HEK293 (cell line): ENCODE measurements around the gene FOXB1.

Source experiments
- ZBTB17 ChIP-seq: fragments of 450-650 bp; formaldehyde crosslinking; IDR thresholded peaks from 2 replicates; pipeline ENCODE4 v1.5.1; 2016; ENCODE audit warnings: missing biosample characterization, missing genetic modification characterization
- ZNF23 ChIP-seq: fragments of 450-650 bp; formaldehyde crosslinking; IDR thresholded peaks from 2 replicates; pipeline ENCODE4 v1.5.1; 2016; ENCODE audit warnings: missing biosample characterization, missing genetic modification characterization, borderline replicate concordance
- ZNF292 ChIP-seq: fragments of 450-650 bp; formaldehyde crosslinking; IDR thresholded peaks from 2 replicates; pipeline ENCODE4 v1.5.1; 2016; ENCODE audit warnings: low read depth, missing biosample characterization, missing genetic modification characterization, borderline replicate concordance
- ZNF335 ChIP-seq: fragments of 450-650 bp; formaldehyde crosslinking; conservative IDR thresholded peaks from 2 replicates; pipeline ENCODE4 v1.5.1; 2016; ENCODE audit warnings: missing biosample characterization, missing genetic modification characterization
- ZNF549 ChIP-seq: fragments of 450-650 bp; IDR thresholded peaks from 2 replicates; pipeline ENCODE4 v1.5.1; 2018; ENCODE audit warnings: missing biosample characterization, missing genetic modification characterization, mild to moderate bottlenecking, inconsistent platforms, moderate library complexity
- ZNF707 ChIP-seq: fragments of 450-650 bp; formaldehyde crosslinking; IDR thresholded peaks from 2 replicates; pipeline ENCODE4 v1.5.1; 2016; ENCODE audit warnings: missing biosample characterization, missing genetic modification characterization
- TF ChIP-seq, protein P1 (sequence below): fragments of 450-650 bp; formaldehyde crosslinking; IDR thresholded peaks from 2 replicates; pipeline ENCODE4 v1.5.1; 2016; ENCODE audit warnings: missing biosample characterization, missing genetic modification characterization
- TF ChIP-seq, protein P2 (sequence below): fragments of 450-650 bp; formaldehyde crosslinking; IDR thresholded peaks from 2 replicates; pipeline ENCODE4 v1.5.1; 2016; ENCODE audit warnings: missing biosample characterization, missing genetic modification characterization, low read depth
- TF ChIP-seq, protein P3 (sequence below): fragments of 450-650 bp; formaldehyde crosslinking; IDR thresholded peaks from 2 replicates; pipeline ENCODE4 v1.5.1; 2016; ENCODE audit warnings: missing biosample characterization, missing genetic modification characterization

DNA sequence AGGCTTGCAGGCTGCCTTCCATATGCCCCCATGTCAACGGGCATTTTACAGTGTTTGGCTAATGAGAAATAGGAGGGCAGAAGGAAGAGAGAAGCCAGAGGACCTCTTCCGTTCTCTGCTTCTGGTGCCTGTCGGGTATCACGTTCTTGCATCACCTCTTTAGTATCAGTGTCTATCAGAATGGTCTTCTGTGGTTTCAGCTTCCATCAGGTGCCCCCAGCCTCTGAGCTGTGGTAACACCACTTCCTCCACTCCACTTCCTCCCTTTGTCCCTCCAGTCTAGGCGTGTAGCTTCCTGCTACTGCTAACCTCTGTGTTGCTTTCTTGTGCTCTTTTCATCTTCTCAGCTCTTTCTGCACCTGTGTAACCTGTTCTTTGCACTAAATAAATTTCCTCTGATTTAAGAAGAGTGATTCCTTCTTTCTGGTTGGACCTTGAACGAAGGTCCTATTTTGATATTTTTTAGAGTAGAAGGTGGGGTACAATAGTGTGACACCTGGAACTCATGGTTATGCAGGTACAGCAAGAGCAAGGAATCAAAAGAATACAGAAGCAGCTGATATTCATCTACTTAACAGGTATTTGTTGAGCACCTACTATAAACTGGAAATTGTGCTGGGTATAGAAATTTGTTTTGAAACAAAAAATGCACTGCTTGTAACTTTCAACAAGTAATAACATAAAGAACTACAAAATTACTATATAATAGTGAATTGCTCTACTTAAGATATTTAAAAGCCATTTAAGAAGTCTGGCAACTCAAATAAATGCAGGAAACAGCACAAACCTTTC is 27.4 kb upstream of the FOXB1 start:
- TF ChIP-seq, protein P1, sequence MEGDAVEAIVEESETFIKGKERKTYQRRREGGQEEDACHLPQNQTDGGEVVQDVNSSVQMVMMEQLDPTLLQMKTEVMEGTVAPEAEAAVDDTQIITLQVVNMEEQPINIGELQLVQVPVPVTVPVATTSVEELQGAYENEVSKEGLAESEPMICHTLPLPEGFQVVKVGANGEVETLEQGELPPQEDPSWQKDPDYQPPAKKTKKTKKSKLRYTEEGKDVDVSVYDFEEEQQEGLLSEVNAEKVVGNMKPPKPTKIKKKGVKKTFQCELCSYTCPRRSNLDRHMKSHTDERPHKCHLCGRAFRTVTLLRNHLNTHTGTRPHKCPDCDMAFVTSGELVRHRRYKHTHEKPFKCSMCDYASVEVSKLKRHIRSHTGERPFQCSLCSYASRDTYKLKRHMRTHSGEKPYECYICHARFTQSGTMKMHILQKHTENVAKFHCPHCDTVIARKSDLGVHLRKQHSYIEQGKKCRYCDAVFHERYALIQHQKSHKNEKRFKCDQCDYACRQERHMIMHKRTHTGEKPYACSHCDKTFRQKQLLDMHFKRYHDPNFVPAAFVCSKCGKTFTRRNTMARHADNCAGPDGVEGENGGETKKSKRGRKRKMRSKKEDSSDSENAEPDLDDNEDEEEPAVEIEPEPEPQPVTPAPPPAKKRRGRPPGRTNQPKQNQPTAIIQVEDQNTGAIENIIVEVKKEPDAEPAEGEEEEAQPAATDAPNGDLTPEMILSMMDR, result no peak
- TF ChIP-seq, protein P2, sequence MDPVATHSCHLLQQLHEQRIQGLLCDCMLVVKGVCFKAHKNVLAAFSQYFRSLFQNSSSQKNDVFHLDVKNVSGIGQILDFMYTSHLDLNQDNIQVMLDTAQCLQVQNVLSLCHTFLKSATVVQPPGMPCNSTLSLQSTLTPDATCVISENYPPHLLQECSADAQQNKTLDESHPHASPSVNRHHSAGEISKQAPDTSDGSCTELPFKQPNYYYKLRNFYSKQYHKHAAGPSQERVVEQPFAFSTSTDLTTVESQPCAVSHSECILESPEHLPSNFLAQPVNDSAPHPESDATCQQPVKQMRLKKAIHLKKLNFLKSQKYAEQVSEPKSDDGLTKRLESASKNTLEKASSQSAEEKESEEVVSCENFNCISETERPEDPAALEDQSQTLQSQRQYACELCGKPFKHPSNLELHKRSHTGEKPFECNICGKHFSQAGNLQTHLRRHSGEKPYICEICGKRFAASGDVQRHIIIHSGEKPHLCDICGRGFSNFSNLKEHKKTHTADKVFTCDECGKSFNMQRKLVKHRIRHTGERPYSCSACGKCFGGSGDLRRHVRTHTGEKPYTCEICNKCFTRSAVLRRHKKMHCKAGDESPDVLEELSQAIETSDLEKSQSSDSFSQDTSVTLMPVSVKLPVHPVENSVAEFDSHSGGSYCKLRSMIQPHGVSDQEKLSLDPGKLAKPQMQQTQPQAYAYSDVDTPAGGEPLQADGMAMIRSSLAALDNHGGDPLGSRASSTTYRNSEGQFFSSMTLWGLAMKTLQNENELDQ (tag by site-specific recombination), result no peak
- TF ChIP-seq ZNF549 (tag by site-specific recombination), result no peak
- no peak for TF ChIP-seq ZBTB17
- no peak for TF ChIP-seq ZNF292 (tag by site-specific recombination)
- TF ChIP-seq ZNF335 (tag by site-specific recombination), result no peak
- TF ChIP-seq ZNF707, result no peak
- no peak for TF ChIP-seq ZNF23 (tag by site-specific recombination)
- TF ChIP-seq, protein P3, sequence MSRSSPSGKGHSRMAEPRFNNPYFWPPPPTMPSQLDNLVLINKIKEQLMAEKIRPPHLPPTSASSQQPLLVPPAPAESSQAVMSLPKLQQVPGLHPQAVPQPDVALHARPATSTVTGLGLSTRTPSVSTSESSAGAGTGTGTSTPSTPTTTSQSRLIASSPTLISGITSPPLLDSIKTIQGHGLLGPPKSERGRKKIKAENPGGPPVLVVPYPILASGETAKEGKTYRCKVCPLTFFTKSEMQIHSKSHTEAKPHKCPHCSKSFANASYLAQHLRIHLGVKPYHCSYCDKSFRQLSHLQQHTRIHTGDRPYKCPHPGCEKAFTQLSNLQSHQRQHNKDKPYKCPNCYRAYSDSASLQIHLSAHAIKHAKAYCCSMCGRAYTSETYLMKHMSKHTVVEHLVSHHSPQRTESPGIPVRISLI (tag by site-specific recombination), result no peak
